Heart left ventricle (tissue), 13 donors: ENCODE results near the gene PHAX.

Experiments used
- CTCF ChIP-seq, 12 donors: fragments of 200-600 bp; sonication (generic) in 4 of 12; IDR thresholded peaks; one replicate each; pipeline versions ENCODE4 v1.5.0 to v1.8.0; 2018 to 2022; ENCODE audit warnings: antibody characterized with exemption in 12 of 12, mild to moderate bottlenecking in 5 of 12
- POLR2A ChIP-seq, 2 donors: fragments of 450-650 bp; IDR thresholded peaks; one replicate each; pipeline ENCODE4 v1.6.1; 2017; ENCODE audit warnings: antibody characterized with exemption in 2 of 2, mild to moderate bottlenecking in 2 of 2, moderate library complexity in 2 of 2
- donor health status: ischemic (EF 13 %, LVEDD 7.1; RV severe dilation, severe dysfunction).
- donor health status: DM: no; HTN: yes; CAD: no.
- donor health status: DM: no; HTN: no; CAD: no.
- donor health status: ischemic (EF 25% LVEDD 6.9; RV normal size, moderate dysfunction).
- donor health status: ischemic (EF 25% LVEDD 5.7; RV mildly dilated, moderate dysfunction).
- donor health status: ischemic (EF 35%, LVEDD 5.7; RV mildly dilated, moderate dysfunction).
- donor health status: nonischemic (EF 11% LVEDD 7.7; RV severe dilation, severe dysfunction).
- donor health status: DM: yes; HTN: yes; CAD: no.
- donor health status: PGD.
- donor health status: ischemic (EF 29% LVEDD 5.4; RV normal size, mild dysfunction).
- donor health status: nonischemic (EF 23%, LVEDD 6.1; RV moderate dilation, normal function).

DNA sequence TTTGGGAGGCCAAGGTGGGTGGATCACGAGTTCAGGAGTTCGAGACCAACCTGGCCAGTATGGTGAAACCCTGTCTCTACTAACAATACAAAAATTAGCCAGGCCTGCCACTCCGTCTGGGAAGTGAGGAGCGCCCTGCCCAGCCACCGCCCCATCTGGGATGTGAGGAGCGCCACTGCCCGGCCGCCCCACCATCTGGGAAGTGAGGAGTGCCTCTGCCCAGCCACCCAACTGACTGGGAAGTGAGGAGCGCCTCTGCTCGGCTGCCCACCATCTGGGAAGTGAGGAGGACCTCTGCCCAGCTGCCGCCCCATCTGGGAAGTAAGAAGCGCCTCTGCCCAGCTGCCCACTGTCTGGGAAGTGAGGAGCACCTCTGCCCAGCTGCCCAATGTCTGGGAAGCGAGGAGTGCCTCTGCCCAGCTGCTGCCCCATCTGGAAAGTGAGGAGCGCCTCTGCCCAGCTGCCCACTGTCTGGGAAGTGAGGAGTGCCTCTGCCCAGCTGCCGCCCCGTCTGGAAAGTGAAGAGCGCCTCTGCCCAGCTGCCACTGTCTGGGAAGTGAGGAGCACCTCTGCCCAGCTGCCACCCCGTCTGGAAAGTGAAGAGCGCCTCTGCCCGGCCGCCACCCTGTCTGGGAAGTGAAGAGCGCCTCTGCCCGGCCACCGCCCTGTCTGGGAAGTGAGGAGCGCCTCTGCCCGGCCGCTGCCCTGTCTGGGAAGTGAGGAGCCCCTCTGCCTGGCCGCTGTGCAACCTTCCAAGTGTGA is 11.0 kb upstream of the PHAX start:
- TF ChIP-seq CTCF (IDR thresholded peaks at IDR 0.05): no peak
- no peak for TF ChIP-seq POLR2A (IDR thresholded peaks at IDR 0.05)
